Measurements from ENCODE around the gene KISS1.
"Not testable (repeated sequence)": the region's sequence is repeated elsewhere in the genome, so short reads cannot be mapped to it uniquely, and the experiment has no call there.

KISS1 gene, protein sequence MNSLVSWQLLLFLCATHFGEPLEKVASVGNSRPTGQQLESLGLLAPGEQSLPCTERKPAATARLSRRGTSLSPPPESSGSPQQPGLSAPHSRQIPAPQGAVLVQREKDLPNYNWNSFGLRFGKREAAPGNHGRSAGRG

DNA sequence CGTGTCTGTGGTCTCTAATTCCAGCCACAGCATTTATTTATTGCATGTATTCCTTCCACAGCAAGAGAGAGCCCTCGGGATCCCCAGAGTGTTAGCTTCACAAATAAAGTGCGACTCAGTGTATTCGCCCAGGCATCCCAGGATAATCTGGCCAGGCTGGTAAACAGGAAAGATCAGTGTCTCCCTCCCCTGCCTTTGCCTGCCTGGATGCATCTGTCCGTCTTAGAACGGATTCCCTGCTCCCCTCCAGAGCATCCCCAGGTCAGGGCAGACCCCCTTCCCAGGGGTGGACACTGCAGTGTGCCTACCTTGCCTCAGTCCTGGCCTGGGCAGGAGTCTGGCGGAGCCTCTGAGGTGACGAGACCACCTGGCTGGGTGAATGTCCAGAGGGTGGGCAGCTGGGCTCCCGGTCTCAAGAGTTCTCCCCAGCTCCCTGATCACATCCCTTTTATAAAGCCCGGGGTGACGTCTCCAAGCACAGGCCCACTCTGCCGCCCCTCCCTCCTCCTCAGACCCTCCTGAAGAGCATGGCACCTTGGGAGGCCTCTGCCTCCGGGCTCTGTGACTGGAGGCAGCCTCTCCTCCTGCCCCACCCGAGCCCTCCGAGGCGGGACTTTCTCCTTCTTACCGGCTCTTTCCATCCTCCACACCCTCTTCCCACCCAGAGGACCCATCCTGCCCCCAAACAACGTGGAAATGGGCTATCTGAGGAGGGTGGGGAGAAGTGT is at the start of gene KISS1:
TSS of gene KISS1 (minus strand) at position 424 of the 728 bp plus-strand sequence. CDS start 3,615 bp downstream, outside the sequence.
- no peak for DNase-seq (ENCODE audit: low read depth in 2 of 2)

DNA sequence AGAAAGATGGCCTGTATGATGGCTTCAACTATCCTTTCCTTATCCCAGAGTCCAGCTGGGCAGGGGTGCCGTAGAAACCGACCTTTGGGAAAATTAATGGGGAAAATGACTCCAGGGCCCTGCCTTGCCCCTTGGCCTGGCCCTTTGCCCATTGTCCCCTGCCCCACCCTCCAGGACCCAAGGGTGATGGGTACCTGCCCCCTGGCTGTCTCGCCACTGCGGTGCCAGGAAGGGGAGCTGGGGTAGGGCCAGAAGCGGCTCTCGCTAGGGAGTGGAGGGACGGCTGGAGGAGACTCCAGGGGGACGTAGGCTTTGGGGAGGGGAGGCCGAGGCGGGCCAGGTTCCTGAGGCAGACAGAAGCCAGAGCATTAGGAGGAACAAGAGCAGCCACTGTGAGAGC is 46.6 kb upstream of the KISS1 start:
- DNase-seq (ENCODE audit: low read depth in 2 of 2) = no peak

DNA sequence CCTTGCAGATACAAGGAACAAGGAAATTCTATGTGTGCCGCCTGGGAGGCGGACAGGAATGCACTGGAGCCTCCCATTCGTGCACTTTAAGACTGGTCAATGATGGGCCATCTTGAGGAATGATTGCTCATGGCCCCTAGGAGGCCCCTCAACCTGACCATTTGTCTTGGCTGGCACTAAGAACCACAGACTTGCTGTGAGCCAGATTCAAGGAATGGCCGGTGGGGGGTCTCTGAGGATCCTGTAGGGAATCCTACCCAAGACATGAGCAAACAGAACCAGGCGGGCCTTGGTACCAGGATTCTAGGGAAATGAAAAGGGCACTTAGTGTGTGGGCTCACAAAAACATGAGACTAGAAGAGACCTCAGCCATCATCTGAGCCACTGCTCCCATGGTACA is 45.6 kb upstream of the KISS1 start:
- no peak for DNase-seq (ENCODE audit: low read depth in 2 of 2)

DNA sequence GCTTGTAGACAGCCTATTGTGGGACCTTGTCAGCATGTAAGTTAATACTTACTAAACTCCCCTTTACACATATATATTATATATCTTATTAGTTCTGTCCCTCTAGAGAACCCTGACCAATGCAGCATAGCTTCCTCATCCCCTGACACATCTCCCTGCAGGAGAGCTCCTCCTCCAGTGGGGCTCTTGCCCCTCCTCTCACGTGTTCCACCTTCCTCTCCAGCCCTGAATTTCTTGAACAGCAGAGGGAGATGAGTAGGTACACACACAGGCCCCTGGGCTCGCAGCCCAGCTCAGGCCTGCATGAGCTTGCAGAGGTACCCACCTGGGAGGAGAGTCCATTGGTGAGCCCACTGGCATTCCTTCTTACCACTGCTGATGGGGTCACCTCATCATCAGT is 44.8 kb upstream of the KISS1 start:
- DNase-seq (ENCODE audit: low read depth in 2 of 2) = no peak

DNA sequence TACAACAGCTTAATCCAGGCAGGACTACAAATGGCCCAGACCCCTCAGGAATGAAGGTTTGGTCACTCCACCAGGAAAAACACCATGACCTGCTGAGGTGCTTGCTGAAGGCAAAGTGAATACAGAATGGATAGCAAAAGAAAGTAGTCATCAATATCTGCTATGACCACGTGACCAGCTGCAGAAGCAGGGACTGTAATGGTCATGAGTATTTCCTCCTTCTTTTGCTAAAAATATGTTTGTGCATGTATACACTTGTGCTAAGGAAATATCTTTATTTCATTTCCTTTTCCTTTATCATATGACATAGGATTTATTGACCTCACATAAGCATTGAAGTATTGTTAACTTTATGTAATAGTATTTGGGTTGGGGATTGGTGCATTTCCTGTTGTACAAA is 43.9 kb upstream of the KISS1 start:
- no peak for DNase-seq (ENCODE audit: low read depth in 2 of 2)

DNA sequence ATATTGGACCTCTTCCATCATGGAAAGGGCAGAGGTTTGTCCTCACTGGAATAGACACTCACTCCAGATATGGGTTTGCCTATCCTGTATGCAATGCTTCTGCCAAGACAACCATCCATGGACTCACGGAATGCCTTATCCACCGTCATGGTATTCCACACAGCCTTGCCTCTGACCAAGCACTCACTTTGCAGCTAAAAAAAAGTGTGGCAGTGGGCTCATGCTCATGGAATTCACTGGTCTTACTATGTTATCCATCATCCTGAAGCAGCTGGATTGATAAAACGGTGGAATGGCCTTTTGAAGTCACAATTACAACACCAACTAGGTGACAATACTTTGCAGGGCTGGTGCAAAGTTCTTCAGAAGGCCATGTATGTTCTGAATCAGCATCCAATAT is 43.1 kb upstream of the KISS1 start:
- not testable (repeated sequence) for DNase-seq (ENCODE audit: low read depth in 2 of 2)

DNA sequence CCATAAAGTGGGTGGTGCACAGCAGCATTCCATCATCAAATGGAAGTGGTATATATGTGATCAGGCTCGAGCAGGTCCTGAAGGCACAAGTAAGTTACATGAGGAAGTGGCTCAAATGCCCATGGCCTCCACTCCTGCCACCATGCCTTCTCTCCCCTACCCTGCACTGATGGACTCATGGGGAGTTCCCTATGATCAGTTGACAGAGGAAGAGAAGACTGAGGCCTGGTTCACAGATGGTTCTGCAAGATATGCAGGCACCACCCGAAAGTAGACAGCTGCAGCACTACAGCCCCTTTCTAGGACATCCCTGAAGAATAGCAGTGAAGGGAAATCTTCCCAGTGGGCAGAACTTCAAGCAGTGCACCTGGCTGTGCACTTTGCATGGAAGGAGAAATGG is 42.2 kb upstream of the KISS1 start:
- not testable (repeated sequence) for DNase-seq (ENCODE audit: low read depth in 2 of 2)

DNA sequence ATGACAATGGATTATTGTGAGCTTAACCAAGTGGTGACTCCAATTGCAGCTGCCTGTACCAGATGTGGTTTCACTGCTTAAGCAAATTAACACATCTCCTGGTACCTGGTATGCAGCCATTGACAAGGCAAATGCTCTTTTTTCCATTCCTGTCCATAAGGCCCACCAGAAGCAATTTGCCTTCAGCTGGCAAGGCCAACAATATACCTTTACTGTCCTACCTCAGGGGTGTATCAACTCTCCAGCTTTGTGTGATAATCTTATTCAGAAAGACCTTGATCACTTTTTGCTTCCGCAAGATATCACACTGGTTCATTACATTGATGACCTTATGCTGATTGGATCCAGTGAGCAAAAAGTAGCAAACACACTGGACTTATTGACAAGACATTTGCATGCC is 41.2 kb upstream of the KISS1 start:
- DNase-seq (ENCODE audit: low read depth in 2 of 2) = not testable (repeated sequence)

DNA sequence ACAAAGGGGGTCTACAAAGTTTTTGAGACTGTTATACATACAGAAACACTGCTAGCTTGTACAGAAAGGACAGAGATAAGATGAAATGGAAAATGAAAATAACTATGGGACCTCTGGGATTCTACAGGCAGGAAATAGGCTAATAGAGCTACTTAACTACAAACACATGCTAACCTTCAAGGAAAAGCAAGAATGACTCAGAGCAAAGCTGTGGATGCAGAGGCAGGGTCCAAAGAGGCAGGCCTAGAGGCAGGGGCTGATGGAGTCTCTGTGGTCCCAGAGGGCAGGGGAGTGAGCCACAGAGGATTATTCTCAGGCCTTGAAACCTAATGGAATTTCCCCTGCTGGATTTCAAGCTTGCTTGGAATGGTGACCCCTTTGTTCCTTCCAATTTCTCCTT is 36.2 kb upstream of the KISS1 start:
- DNase-seq (ENCODE audit: low read depth in 2 of 2) = no peak

DNA sequence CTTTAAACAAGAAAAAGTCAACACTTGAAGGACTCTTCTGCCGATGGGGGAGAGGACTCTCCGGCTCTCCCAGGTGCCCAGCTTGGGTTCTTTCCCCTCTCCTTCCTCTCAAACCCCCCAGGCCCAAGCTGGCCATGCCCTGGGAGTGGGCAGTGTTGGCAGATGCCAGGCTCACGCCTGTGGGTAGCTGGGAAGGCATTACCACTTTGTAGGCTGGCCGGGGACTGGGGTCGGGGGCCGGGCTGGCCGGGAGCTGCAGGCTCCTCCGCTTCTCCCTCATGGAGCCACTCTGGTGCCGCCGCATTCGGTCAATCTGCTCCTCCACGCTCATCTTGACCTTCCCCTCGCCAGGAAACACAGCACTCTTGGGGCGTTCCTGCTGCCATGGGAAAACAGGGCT is 33.9 kb upstream of the KISS1 start:
- DNase-seq (ENCODE audit: low read depth in 2 of 2) = no peak

DNA sequence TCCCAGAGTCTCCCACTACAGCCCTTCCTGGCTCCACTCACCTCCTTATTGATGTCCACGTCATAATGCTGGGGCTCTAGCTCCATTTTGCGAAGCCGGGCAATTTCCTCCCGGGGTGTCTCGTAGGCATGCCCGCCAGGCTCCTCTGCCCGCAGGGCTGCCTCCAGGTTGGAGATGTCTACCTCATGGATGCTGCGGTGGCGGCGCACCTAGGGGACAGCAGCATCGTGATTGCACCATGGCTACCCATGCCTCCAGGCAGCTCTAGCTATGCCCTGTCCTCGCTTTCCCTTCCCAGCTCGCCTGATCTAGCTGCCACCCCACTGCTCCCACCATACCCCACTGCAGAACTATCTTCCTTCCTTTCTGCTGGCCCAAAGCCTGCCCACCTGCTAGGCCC is 32.6 kb upstream of the KISS1 start:
- no peak for DNase-seq (ENCODE audit: low read depth in 2 of 2)

DNA sequence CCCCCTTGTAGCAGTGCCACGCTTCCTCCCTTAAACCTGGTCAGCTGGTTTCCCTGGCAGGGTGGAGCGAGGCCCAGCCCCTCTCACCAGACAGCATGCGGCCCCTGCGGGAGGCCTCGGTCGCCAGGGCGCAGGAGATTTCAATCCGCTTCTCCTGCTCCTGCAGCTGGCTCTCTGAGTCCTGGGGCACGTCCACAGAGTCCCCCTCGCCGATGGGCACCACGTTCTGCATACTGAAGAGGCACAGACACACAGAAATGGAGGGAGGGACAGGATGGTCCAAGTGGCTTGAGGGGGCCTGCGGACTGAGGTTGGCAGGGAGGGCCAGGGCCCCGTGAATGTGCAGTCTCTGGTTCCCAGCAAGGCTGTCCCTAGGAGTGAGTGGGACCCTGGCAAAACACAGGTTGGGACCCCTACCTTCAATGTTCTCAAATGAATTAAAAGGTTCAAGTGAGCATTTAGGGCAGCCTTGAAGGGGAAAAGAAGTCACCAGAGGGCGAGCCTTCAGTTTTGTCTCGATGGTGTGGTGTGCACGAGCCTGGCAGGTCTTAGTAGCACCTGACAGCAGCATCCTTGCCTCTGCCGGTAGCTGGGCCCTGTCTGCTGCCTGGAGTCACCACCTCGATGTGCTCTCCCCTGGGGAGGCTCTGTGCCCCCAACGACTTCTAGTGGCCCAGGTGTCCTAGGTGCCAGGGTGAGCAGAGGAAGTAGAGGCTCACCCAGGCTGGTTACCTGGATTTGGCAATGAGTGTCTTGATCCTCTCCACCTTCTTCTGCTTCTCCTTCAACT is 31.9 kb upstream of the KISS1 start:
- DNase-seq (ENCODE audit: low read depth in 2 of 2) = no peak

DNA sequence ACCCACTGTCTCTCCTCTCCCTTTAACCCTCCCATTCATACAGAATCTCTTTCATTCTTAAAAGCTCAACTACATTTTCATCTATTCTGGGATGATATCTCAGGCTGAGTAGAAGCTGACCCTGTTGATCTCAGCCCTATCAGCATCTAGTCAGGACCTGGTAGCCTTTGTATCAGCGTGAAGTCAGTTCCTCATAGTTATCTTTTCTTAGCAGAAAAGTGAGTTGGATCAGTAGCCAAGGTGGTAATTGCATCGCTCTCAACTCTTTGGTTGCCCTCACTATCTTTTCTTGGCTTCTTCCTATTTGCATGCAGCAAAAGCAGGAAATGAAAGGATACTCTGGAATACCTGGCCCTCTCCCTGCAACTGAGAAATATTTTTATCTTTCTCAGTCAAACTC is 31.1 kb upstream of the KISS1 start:
- DNase-seq (ENCODE audit: low read depth in 2 of 2) = no peak

DNA sequence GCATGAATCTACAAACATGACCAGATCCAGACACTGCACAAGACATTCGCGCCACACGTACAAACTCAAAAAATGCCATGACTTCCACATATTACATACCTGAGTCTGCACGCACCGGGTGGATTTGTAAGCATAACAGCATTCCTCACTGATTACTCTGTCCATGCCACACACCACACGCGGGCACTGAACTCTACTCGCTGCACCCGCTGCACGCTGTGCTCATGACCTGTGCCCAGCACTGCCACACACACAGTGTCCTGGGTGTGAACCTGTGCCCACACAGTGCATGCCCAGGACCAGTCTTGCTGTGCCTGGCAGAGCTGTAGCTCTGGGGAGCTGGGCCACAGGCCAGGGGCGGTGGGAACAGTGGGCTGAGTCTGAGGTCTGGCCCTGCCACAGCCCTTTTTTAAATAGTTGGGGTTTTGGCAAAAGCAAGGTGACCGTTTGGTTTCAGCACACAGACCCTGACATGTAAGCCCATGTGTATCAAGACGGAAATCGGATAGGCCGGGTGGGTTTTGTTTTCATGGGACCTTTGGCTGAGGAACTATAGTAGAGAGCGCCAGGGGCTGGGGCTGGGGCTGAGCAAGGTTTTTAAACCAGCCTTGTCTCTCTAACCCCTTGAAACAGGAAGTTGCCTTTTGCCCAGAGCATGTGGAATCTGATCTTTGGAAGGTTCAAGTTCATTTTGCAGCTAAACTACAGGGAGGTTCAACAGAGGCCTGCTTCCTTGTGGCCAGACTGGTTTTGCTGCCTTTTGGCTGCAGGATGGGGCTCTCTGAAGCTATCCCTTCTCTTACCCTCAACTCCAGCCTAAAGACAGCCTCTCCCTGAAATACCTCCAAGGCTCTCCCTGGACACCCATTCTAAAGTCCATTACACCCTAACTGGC is 29.8 kb upstream of the KISS1 start:
- no peak for DNase-seq (ENCODE audit: low read depth in 2 of 2)

DNA sequence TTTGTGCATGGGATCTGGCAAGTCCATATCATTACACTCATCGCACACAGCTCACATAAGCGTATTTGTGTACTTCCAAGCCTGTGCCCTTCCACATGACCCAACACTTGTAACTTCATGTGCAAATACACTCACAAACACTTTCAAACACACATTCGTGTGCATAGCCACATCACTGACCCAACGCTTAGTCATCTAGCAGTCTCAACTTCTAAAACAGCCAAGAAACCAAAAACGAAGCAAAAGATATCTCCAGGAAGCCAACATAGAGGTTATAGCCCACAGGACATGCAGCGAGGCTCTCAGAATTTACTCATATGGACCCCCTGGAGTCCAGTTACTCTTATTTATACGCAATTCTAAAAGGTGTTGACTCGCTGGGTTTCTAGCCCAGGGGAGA is 28.4 kb upstream of the KISS1 start:
- DNase-seq (ENCODE audit: low read depth in 2 of 2) = no peak

DNA sequence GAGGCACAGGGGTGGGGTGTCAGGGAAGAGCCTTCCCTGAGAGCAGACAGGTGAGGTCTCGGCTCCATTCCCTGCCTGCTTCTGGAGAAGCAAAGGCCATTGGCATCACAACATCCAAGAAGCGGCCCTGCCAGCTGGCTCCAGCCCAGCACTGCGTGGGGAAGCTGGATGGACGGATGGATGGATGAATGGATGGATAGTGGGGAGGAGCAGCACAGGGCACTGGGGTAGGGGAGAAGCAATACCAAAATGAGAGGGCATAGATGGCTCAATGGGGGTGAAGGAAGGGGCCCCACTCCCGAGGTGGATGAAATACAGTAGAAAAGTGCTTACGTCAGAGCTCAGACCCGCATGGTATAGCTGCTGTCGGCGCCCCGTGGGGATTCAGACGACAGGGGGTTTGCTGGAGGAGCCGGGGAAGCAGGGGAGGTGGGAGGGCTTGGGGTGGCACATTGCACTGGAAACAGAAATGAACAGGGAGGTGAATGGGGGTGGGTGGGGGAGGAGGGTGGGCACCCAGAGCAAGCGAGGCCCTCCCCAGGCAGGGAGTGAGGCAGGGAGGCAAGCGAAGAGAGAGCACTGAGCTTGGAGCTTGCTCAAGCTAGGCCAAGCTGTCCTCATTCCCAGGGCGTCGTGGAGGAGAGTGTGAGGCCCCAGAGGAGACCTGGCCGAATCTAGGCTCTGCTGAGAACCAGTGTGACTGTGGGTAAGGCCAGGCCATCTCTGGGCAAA is 27.0 kb upstream of the KISS1 start:
- DNase-seq (ENCODE audit: low read depth in 2 of 2) = no peak

DNA sequence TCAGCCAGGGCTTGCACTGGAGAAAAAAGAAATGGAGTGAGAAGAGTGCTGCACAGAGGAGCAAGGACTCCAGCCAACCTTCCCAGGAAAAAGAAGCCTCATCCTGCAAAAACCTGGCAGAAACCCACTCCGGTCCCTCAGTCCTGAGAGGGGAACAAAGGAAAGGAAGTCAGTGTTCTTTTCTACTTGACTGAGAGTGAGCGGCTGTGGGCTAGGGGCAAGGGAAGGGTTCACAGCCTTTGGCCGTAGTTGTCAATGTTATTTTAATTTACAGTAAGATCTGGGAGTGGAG is 26.4 kb upstream of the KISS1 start:
- no peak for DNase-seq (ENCODE audit: low read depth in 2 of 2)

DNA sequence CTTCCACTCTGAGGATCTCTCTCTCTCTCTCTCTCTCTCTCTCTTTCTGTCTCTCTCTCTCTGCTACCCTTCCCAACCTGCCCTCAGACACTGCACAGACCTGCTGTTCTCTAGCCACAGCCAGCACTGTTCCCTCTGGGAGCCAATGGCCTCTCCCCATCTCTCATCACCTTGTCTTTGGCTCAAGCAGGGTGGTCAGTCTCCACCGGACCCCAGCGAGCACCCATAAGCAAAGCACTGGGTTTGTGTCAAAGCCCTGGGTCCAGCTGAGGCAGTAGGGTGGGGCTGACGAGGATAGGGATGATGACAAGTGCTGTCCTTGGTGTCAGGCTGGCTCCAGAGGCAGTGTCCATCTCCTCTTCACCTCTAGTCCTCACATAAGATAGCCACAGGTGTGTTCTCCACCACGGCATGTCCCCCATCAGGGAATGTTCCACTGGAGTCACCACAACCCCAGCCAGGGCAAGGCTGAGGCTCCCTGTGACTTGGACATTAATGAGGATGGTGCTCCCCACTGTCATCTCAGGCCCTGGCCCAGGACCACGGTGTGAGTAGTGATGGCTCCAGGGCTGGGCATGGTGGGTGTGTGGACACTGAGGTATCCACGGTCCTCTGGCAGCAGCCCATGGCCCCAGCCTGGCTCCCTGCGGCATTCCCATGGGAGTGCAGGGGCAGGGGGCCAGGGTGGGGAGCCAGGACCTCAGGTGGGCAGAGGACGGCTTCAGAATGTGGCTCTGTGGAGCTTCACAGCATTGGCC is 25.9 kb upstream of the KISS1 start:
- DNase-seq (ENCODE audit: low read depth in 2 of 2) = no peak

DNA sequence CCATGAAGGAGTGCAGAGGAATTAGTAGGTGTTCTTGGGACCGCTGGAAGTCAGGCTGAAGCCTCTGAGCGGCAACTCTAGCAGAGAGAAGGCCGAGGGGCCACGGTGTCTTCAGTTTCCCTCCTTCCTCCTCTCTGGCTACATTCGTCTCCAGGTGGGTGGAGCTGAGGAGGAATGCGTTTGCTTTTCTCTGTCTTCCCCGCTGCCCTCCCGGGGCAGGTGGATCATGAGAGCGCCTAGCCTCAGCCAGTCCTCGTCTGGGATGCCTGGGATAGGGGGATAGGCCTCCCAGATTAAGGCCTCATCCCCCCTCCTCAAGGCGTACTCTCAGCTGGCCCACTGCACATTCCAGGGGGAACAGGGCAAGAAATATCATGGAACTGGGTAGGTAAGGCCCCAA is 25.0 kb upstream of the KISS1 start:
- no peak for DNase-seq (ENCODE audit: low read depth in 2 of 2)

DNA sequence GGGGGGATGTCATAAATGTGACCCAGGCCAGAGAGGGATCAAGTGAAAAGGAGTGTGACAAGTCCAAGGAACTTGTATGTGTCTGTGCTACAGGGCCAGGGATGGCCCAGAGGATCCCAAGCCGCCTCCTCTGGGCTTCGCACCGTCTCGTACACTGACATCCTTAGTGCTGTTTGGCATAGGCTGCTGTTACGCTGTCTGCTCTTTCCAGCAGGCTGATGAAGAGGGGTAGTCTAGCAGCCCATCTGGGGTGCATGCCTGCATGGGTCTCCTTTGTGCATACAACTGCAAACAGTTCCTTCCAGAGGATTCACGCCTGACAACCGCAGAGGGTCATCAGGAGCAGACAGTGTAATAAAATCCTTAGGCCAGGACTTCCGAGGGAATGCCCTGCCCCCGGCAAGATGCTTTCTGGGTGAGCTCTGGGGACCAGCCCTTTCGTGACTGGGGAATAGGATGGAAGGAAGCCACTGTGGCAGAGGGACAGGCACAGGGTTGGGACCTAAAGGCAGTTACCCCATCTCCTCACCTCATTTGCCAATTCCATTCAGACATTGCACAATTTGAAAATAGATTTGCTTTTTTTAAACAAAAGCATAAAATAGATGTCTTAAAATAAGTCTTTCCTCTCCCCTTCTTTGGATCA is 23.8 kb upstream of the KISS1 start:
- no peak for DNase-seq (ENCODE audit: low read depth in 2 of 2)
